ENCODE results near the gene SEC14L6.

SEC14L6 gene

GRCh38 chr22:30531651-30532608 is 14.6 kb downstream of the SEC14L6 start:
- no peak for DNase-seq

- no peak for DNase-seq
Observed at GRCh38 chr22:30526656-30527055, 19.9 kb downstream of the SEC14L6 start.

GRCh38 chr22:30523646-30524489 is 22.7 kb downstream of the SEC14L6 start:
- DNase-seq, result no peak

GRCh38 chr22:30521368-30522156 is 25.0 kb downstream of the SEC14L6 start:
- no peak for DNase-seq

GRCh38 chr22:30519842-30520425 is 26.6 kb downstream of the SEC14L6 start:
- DNase-seq, result no peak

GRCh38 chr22:30516731-30517130 is 29.8 kb downstream of the SEC14L6 start:
- DNase-seq, result no peak

GRCh38 chr22:30516273-30516672 is 30.3 kb downstream of the SEC14L6 start:
- no peak for DNase-seq

GRCh38 chr22:30514252-30514651 is 32.3 kb downstream of the SEC14L6 start:
- DNase-seq, result no peak

GRCh38 chr22:30513462-30513861 is 33.1 kb downstream of the SEC14L6 start:
- DNase-seq, result no peak

- DNase-seq, result no peak
Observed at GRCh38 chr22:30511911-30512310, 34.6 kb downstream of the SEC14L6 start.

GRCh38 chr22:30511109-30511508 is 35.4 kb downstream of the SEC14L6 start:
- DNase-seq, result no peak

GRCh38 chr22:30508216-30508615 is 38.3 kb downstream of the SEC14L6 start:
- DNase-seq, result no peak

- DNase-seq, result no peak
Observed at GRCh38 chr22:30507670-30508069, 38.9 kb downstream of the SEC14L6 start.

- no peak for DNase-seq
Observed at GRCh38 chr22:30506507-30506968, 40.0 kb downstream of the SEC14L6 start.

GRCh38 chr22:30503551-30503950 is 43.0 kb downstream of the SEC14L6 start:
- DNase-seq, result no peak

- DNase-seq, result no peak
Observed at GRCh38 chr22:30502911-30503310, 43.6 kb downstream of the SEC14L6 start.

GRCh38 chr22:30502153-30502552 is 44.4 kb downstream of the SEC14L6 start:
- DNase-seq, result no peak

- no peak for DNase-seq
Observed at GRCh38 chr22:30500628-30501027, 45.9 kb downstream of the SEC14L6 start.

- no peak for DNase-seq
Observed at GRCh38 chr22:30497466-30498150, 48.9 kb downstream of the SEC14L6 start.

GRCh38 chr22:30495041-30495784 is 51.3 kb downstream of the SEC14L6 start:
- DNase-seq, result no peak

GRCh38 chr22:30492144-30492543 is 54.4 kb downstream of the SEC14L6 start:
- DNase-seq, result no peak

All from retina (tissue), 1 donor.